Measurements from ENCODE around the gene SKOR1.

SKOR1 gene

DNA sequence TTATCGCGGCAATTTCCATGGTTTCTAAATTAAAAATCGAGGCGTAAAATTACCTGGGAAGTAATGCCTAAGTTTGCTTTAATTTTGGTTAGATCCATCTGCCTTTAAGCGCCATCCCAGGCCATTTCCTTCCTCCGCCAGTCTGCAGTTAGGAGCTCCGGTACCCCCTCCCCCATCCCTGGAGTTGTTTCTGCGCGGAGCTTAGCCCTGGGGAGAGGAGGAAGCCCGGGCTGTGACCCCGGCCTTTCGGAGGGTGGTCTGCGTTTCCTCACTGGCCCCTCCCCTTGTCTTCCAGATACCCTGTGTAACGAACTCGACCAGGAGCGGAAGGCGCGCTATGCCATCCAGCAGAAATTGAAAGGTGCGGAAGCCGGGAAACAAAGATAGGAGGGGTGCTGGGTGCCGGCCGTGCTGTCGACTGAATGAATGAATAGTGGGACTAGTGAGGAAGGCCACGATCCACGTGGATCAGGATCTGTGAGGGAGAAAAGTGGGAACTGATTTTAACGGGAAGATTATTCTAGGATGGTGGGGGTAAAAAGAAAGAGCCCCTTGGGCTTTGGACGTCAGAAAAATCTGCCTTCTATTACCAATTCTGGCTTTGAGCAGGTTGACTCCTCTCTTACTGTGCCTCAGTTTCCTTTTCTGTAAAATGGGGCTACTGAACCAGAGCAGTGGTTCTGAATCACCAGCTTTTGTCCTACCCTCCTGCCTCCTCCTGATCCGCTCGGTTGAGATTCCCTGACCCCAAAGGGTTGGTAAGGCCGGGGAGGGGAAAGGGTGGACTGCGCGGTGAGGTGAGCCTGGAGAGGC lies 7.8 kb downstream of the SKOR1 start:
- DNase-seq, result no peak

DNA sequence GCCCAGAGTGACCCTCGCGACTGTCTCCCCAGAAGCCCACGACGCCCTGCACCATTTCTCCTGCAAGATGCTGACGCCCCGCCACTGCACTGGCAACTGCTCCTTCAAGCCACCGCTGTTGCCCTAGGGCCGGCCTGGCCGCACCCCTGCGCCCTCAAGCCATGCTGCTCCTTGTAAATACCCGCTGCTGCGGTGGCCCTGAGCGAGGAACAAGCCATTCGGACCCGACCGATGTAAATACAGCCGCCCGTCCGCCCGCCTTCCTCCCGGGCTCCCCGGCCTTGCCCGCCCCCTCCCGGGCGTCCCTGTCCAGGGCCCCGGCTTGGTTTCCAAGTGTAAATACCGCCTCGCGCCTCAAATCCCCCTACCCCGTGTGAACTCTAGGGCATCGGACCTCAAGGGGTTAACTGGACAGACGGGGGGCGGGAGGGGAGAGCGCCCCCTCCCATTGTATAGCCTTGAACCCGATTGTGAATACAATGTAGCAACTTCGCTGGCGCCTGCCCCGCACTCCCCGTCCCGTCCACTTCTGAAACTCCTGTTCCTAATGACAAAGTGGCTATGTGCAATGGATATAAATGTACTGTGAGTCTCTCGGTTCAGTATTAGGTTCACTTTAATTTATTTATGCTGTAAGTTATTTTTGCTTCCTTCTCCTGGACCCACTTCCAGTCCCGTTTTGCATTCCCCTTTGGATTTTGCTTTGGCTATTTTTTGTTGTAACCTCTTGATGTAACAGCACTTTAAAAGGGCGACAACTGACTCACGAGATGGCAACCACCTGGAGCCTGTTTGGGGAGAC lies 8.6 kb downstream of the SKOR1 start:
- no peak for DNase-seq

DNA sequence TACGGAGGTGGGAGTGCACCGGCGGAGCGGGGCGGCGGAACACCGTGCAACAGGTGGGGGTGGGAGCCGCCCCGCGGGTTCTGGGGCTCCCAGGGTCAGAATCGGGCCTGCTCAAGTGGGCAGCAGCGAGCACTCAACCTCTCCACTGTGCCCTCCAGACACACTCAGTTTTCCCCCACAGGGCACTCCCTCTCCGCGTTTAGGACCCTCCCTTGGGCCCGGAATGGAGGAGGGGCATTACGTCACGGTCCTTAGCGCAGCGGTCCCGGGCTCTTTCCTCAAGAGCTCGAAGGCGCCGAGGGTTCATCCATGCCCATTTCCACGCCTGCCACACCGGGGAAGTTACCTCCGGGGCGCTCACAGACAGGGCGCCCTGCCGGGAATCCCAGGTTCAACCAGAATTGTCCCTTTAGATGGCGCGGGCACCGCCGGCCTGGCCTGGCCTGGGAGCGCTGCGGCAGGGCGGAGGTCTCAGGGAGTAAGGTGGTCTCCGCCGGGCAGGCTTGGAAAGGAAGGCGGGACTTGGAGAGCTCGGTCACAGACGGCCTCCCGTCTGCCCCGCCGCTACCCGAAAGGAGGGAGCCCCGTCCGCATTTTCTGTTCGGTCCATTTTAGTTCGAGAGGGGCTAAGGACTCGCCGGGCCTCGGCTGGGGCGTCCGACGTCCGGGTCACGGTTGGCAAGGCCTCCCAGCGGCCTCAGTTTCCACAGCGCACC lies 9.4 kb downstream of the SKOR1 start:
- DNase-seq, result no peak

DNA sequence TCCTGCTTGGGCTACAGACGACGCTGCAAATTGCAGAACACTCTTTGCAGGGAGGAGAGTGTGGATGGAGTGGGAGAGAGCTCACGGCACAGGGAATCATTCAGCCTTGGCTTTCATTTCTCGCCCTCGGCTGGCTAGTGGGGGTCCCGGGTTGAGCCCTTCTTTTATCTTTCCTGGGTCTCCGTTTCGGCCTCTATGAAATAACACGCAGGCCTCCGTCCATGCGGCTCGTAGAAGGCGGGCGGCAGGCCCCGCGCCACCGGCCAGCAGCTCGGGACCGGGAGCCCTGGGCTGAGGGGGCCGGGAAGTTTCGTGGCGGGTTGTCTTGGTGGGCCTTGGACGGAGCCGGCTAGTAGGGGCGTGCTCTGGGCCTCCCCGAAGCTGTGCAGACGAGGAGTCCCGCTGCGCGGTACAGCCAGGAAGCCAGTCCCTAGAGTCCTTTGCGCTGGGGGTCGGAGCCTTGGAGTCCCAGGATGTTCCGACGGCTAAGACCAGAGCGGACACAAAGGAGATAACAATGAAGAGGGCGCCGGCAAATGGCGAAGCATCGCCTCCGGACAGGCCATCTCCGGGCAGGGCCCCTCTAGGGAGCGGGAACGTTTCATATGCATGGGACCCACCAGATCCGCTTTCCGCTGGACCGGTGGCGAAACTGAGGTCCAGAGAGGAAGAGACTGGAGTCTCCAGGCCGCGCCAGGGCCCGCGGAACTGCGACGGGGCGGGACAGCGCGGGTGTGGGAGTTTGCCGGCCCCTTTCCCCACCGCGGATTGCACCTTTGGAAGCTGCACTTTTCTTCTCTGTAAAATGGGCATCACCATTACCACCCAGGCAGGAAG lies 10.2 kb downstream of the SKOR1 start:
- DNase-seq, result no peak

DNA sequence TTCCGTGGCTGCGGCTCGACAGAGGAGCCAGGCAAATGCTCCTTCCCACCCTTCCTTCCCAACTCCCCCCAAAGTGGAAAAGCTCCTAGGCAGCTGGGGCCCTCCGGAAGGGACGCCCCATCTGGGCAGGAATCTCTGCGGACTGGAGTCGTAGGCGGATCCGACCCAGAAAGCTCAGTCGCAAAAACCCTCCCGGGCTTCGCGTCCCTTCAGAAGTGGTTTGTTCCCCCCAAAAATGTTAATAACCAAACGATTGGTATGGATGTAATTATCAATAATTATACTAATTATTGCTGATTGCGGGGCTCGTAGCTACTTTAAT lies 10.8 kb downstream of the SKOR1 start:
- no peak for DNase-seq

DNA sequence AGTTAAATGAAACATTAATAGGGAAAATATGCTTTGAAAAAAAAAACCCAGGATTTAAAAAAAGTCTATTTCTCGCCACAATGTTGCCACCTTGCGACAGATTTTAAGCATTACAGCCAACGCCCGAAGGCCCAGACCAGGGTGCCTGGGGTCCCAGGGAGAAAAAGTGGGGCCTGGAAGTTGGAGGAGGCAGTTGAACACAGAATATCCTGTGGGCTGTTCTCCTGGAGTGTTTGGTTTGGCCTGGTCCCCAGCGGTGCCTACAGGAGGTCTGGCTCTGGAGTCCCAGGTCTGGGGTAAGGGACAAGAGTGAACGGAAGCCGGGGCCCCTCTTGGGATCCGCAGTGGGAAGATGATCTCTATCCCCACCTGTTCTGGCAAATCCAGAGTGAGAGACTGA lies 11.2 kb downstream of the SKOR1 start:
- peak; percentile 53 for DNase-seq

DNA sequence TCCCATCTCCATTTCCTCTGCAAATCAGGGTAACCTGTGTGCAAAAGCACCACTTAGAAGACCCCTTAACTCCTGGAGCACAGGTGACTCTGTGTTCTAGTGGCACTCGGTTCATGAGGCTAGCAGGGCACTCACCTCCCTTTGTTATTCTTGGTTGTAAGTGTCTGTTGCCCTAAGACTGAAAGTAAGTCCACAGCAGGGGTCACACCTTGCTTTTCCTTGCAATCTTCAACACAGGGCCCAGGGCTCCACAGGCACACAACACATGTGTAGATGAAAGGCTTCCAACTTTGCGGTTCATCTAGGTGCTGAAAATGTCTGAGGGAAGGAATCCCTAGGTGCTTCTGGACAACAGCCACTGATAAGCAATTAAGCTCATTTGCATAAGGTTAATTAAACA lies 11.6 kb downstream of the SKOR1 start:
- DNase-seq, result no peak

DNA sequence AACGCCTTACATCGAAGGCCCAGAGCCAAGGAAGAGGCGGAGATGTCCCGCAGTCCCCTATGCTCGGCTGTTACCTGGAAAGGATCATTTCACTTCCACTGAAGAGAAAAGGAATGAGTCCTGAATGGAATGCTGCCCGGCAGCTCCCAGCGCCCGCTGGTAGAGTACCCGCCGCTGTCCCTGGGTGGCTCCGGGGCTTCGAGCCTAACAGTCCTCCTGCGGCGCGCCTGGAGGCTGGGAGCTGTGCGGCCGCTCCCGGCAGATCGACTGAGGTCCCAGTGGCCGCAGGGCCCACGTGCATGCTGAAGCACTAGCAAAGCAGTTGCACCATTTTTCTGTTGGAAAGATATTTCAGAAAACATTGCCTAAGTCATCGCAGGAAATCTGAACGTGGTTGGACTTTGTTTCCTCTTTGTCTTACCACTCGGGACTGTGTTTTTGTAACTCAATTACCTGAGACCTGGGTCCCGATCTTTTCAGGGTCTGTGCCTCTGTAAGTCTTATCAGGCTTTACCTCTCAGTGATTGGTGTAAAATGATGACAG lies 13.6 kb downstream of the SKOR1 start:
- no peak for DNase-seq

DNA sequence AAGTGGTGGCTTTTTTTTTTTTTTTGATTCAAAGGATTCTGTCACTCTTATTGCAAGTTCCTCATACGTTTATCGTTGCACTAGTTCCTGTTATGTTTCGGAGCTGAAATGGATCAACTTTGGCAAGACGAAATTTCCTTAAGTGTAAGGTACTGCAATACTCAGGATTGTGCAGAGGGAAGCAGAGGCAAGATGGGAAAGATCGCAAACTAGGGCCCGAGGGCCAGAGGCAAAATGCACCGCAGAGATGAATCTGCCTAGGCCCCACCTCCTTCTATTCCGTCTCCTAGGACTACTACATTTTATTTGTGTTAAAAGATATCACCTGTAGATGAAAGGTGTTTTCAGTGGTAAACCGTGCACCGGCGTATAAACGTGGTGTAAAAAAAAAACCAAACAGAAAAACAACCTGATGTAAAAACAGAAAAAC lies 14.2 kb downstream of the SKOR1 start:
- DNase-seq, result no peak

DNA sequence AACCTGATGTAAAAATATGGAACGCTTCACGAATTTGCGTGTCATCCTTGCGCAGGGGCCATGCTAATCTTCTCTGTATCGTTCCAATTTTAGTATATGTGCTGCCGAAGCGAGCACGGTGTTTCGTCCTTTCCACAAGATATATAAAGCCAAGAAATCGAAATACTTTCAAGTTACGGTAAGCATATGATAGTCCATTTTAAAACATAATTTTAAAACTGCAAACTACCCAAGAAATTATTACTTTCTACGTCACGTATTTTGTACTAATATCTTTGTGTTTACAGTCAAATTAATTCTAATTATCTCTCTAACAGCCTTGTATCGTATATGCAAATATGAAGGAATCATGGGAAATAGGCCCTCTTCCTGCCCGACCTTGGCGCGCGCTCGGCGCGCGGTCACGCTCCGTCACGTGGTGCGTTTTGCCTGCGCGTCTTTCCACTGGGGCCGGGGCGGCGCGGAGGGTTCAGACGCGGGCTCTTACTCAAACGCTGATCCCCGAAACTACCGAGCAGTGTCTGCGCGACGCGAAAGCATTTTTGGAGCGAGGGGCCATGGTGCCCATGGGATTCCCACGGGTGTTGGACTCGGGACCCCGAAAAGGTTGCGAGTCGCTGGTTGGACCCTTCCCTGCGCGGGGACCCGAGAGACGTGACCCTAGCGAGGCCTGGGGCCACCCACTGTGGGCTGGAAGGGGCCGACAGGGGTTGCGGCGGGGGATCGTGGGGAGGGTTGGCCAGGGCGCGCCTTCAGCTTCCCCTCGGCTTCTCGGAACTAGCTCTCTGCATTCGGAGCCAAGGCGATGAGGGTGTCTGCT lies 14.8 kb downstream of the SKOR1 start, which contains the start of gene RNU6-1:
RNU6-1 (minus strand) TSS at position 117 of the 820 bp plus-strand sequence.
- peak; percentile 97 for DNase-seq

DNA sequence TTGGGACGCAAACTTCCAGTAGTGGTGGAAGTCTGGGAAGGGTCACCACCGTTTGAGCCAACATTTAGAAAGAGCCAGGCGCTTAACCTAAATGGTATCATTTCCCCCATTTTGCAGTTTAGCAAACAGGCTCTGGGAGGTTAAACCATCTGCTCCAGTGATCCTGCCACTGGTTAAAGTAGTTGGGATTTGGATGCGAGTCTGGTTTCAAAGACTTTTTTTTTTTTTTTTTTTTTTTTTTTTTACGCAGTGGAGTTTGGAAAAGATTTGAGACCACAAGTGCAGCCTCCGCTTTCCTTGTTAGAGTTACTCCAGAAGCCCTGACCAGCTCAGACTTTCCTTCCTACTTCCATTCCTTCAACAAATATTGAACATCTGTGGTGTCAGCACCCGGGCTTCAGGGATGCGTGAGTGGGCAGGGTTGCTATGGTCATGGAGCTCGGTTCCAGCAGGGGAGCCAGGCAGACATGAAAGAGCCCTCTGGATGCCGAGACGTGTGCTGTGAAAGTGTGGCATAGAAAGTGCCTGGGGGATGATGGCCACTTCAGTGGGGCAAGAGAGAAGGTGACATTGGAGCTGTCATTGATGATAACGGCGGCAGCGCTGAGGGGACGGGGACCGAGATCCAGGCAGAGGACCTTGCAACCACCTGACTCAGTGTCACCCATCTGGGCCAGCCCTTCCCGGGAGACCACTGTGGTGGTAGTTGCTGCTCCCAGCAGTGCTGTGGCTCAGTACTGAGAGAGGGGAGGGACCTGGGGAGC lies 15.6 kb downstream of the SKOR1 start:
- DNase-seq, result no peak

DNA sequence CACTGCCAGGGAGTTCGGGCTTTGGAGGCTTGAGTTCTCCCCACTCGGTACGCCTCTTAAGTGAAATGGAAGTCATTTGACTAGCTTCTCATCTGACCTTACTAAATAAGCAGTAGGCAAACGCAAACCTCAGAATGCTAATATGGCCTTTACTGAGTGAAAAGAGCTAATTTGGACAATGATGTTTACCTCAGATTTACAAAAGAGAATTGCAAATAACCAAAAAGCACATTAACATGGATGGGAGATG lies 16.1 kb downstream of the SKOR1 start:
- no peak for DNase-seq

DNA sequence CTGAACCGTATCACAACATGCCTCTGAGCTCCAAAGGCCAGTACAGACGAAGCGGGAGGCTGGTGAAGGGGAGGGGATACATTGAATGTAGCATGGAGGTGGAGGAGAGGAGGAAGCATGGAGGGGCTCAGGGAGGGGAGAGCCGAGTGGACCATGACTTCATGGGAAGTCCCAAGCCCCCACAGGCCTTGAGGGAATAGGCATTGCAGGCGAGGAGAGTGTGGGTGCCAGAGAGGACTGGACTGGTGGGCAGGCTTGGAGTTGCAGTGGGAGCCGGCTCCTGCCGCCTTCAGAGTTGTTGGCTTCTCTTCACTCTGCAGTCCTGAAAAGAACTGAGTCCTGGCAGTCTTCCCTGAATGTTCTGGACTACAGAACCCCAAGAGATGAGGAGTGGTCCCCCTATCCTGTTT lies 17.8 kb downstream of the SKOR1 start:
- no peak for DNase-seq

DNA sequence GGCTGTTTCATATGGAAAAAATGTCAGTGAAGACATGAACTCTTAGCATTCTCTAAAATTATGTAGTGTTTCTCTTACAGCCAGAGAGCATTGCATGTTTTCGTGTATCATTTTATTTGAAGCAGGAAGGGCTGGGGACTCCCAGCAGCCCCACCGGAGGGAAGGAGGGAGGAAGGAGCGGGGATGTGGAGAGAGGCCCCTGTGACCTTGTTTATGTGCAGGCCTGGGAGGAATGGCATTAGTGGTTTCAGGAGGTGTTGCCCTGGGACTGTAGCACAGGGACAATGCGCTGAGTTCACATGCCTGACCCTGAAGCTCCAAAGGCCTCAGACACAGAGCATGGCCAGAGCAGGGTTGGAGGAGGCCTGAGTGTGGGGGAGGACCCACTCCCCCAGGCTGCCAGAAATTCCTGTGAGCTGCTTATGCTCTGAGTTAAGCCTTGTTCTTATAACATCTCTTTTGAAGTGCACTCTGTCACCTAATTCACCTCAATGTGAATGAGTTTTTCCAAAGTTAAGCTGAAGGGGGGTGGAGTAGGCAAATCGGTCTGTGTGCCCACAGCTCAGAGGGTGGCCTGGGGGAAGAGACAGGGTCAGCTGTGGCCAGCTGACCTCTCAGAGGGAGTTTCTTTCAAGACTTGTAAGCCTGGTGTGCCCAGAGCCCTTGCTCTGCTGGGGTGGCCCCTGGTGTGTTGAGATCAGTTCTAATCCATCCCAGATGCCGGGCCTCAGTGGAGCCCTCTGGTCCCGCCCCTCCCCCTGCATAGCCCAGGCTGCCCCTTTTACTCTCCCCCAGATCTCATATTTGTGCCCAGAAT lies 18.5 kb downstream of the SKOR1 start:
- DNase-seq, result no peak

DNA sequence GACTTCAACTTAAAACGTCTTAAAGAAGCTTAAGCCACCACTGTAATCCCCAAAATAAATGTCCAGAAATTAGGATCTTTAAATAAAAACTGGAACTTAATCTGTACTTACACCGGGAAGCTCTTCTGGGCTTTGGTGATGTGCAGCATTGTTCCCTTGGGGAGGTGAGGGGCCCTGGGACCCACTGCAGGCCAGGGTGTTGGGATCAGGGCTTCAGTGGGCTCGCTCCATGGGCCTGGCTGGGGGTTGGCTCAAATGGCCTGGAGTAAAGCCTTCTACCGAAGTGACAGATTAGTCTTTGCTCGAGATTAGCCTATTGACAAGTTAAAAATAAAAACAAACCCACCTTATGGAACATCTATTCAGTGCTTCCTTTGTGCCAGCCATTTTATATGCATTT lies 20.7 kb downstream of the SKOR1 start:
- no peak for DNase-seq

DNA sequence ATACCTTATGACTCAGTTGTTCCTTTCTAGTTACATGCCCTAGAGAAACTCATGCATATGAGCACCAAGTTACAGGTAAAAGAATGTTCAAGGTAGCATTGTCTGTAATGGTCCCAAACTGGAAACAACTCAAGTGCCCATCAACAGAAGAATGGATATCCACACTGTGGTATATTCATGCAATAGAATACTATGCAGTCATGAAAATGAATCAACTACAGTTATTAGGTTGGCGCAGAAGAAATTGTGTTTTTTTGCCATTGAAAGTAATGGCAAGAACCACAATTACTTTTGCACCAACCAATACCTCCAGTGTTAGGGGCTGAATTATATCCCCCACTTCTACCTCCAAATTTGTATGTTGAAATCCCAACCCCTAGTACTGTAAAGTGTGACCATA lies 24.2 kb downstream of the SKOR1 start:
- DNase-seq, result no peak

DNA sequence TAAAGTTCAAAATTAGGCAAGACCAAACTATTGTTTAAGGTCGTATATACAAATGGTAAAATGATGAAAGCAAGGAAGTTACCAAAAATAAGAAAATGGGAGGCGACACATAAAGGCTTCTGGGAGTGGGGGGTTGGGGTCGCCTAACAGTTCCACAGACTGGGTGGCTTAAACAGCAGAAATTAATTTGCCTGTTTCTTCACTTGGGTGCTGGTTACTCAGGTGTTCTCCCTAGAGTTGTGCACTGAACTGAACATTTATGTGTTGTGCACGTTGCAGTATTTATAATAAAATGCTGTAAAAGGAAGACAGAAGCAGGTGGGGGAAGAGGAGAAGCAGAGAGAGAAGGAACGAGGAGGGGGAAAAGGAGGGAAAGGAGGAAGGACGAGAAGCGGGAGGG lies 25.0 kb downstream of the SKOR1 start:
- DNase-seq, result no peak

DNA sequence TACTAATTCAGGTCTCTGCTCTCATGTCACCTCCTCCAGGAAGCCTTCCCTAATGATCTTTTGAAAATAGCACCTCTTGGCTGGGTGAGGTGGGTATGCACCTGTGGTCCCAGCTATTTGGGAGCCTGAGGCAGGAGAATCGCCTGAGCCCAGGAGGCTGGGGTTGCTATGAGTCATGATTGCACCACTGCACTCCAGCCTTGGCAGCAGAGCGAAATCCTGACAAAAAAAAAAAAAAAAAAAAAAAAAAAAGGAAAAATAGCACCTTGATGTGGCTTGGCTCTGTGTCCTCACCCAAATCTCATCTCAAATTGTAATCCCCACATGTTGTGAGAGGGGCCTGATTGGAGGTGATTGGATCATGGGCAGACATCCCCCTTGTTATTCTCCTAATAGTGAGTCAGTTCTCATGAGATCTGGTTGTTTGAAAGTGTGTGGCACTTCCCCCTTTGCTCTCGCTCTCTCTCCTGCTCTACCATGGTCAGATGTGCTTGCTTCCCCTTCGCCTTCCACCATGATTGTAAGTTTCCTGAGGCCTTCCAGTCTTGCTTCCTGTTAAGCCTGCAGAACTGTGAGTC lies 25.8 kb downstream of the SKOR1 start:
- DNase-seq, result no peak

DNA sequence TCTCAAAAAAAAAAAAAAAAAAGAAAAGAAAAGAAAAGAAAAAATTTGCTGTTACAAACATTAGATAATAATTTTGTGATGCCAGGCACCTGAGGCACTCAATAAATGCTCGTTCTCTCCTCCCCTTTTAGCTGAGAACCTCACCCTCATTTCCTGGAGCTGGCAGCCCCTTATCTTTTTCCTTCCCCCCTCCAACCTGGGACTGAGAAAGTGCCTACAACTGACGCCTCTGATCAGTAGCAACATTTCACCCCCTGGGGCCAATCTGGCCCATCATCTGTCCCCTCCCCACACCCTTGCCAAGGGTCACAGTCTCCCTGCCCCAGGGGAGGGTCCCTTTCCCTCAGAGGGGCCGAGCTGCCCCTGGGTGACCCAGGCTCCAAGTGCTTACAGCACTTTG lies 27.1 kb downstream of the SKOR1 start:
- no peak for DNase-seq

DNA sequence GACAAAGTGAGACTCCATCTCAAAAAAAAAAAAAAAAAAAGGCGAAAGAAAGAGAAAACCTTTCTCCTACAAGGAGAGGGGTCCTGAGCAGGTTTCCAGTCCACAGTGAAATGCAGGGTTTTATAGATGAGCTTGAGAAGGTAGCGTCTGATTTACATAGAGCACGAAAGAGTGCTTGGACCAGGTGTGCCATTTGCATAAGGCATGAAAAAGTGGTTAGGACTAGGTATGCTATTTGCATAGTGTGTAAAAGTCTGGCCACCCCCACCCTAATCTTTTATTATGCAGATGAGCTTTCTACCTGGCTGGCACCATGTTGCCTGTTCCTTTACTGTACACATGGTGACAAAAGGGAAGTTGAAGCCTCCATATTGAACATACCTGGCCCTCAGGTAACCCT lies 28.1 kb downstream of the SKOR1 start:
- no peak for DNase-seq
